ENCODE measurements around the gene KCNJ8. TPM values are rescaled to one million over a fixed set of nuclear protein-coding genes. Genes with fewer than 3 reads are reported as not detected.

The KCNJ8 gene
- 10 to 100 TPM; 17.3 to 28.8 (median 25.2) TPM for total RNA-seq
- polyA plus RNA-seq = 10 to 100 TPM in 1 of 2 donors, 1 to 10 TPM in 1; 7.9 to 19.4 TPM

DNA sequence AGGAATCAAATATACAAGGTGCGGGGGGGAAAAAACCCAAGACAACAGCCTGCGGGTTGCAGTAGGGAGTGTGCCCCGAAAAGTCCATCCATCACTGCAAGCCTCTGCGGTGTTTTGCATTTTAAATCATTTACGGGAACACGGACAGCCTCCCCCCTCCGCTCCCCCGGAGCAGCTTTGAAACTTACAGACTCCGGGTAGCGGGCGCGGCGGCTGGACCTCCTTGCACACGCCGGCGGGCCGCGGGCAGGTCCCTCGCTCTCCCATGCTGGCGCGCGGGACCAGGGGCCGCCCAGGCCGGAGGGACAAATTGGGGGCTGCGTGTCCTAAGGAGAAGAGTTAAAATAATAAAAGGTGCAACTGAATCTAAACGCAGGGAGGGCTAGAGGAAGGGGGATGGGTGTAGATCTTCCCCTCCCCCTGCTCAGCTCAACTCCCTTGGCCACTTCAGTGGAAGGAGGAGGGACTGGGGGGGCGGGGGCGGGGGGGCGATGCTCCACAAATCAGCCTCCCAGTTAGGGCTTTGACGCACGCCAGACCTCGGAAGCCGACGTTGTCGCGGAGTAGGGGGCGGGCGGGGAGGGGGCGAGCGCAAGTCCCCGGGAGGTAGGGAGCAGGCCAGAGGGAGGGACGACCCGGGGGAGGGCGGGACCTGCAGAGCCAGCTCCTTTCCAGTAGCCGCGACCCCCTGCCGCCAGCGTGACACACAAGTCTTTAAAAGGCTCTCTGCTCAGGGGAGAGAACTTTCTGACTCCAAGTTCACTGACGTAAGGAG is at the start of gene KCNJ8:
Gene KCNJ8, minus strand, starts transcription at position 349 of the 775 bp plus-strand sequence. CDS start 1,090 bp downstream, outside the sequence.
- Histone ChIP-seq H3K27me3 (no peaks in the 10 kb centered on the region), H3K27ac (peak within 1 kb of the TSS; percentile 70 to 94 (median 82)), H3K4me1 (peaks cover 0 to 34% (median 18%) of the 10 kb centered on the region in 3 donors), H3K36me3 (no peaks in the 10 kb centered on the region), H3K4me3 (peak within 1 kb of the TSS; percentile 33 to 68 (median 44)), H3K9me3 (no peaks in the 10 kb centered on the region)
- TF ChIP-seq, protein P1, sequence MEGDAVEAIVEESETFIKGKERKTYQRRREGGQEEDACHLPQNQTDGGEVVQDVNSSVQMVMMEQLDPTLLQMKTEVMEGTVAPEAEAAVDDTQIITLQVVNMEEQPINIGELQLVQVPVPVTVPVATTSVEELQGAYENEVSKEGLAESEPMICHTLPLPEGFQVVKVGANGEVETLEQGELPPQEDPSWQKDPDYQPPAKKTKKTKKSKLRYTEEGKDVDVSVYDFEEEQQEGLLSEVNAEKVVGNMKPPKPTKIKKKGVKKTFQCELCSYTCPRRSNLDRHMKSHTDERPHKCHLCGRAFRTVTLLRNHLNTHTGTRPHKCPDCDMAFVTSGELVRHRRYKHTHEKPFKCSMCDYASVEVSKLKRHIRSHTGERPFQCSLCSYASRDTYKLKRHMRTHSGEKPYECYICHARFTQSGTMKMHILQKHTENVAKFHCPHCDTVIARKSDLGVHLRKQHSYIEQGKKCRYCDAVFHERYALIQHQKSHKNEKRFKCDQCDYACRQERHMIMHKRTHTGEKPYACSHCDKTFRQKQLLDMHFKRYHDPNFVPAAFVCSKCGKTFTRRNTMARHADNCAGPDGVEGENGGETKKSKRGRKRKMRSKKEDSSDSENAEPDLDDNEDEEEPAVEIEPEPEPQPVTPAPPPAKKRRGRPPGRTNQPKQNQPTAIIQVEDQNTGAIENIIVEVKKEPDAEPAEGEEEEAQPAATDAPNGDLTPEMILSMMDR (IDR thresholded peaks at IDR 0.05) = no peak
- FAIRE-seq (no peak), DNase-seq (peak; percentile 83 to 94 (median 90)), ATAC-seq (peak; percentile 79 to 84 (median 82))
- intact Hi-C loops (cut with DNase I) = no loop called here
- 0 to 1% methylated on average over 46 to 49 of the region's 49 CpGs for WGBS, 2 donors

DNA sequence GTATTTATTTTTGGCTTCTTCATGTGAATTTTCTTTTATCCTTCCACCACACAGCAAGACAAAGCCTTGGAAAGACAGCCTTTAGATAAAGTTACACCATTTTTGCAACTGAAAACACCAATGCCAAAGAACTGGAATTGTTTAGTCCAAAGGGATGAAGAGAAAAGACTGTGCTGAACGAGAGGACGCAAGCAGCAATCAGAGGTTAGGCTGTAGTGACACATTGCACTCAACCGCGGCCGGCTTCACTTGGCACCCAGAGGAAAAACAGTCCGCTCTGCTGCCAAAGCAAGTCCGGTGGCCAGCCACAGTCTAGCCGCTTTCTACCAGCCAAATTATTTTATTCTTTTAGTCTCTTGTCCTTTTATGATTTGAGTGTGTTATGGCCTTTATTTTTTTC is 49.1 kb upstream of the KCNJ8 start:
- intact Hi-C loops (cut with DNase I) = no loop called here
- Histone ChIP-seq H3K36me3 (no peaks in the 10 kb centered on the region), H3K27me3 (no peaks in the 10 kb centered on the region), H3K27ac (no peak overlapping the region), H3K9me3 (no peaks in the 10 kb centered on the region), H3K4me1 (peaks cover 0 to 20% (median 8%) of the 10 kb centered on the region in 3 donors), H3K4me3 (no peak overlapping the region)
- DNase-seq = no peak
- FAIRE-seq = no peak
- TF ChIP-seq, protein P1 (IDR thresholded peaks at IDR 0.05) = no peak
- no peak for ATAC-seq
- 89 to 92% methylated on average over 8 of the region's 8 CpGs for WGBS, 2 donors

DNA sequence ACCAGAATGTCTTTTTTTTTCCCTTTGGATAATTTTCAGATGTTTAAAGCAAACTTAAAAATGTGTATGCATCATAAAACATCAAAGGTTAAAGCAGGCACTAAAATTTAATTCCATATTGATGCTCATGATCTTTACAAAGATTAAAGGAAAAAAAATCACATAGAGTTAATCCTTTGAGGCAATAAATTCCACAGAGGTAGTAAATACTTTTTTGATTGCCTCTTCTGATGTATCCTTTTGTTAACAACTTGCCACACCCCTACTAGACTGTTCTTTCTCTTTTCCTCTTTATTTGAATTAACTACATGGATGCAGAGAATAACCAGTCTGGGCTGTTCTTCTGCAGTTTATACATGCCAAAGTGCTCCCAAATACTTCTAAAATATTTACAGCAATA is 45.2 kb upstream of the KCNJ8 start:
- FAIRE-seq (peak; percentile 41), ATAC-seq (no peak), DNase-seq (no peak)
- H3K27me3 ChIP-seq = no peaks in the 10 kb centered on the region
- no peak overlapping the region for H3K27ac ChIP-seq
- TF ChIP-seq, protein P1 (IDR thresholded peaks at IDR 0.05) = no peak
- intact Hi-C loops (cut with DNase I) = no loop called here
- H3K36me3 ChIP-seq = no peaks in the 10 kb centered on the region
- no peak overlapping the region for H3K4me3 ChIP-seq
- no peaks in the 10 kb centered on the region for H3K9me3 ChIP-seq
- peaks cover 0 to 6% (median 0%) of the 10 kb centered on the region in 3 donors for H3K4me1 ChIP-seq

DNA sequence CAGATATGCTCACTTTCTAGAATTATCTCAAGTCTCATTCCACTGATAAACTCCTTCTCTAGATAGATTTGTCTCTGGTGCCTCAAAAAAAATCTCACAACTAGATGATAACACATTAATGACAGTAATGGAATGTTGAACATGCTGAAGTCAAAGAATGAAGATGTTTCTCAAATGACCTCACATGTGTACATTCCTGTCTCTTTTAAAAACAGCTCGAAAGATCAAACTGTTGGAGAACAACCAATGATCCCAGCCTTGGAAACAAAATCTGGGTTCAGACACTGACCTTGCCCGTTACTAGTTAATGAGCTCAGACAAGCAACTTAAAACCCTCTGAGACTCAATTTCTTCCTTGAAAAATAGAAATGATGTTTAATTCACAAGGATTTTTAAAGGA is 44.7 kb upstream of the KCNJ8 start:
- TF ChIP-seq, protein P1 (IDR thresholded peaks at IDR 0.05) = no peak
- FAIRE-seq (no peak), ATAC-seq (no peak), DNase-seq (no peak)
- peaks cover 0 to 6% (median 0%) of the 10 kb centered on the region in 3 donors for H3K4me1 ChIP-seq
- no peak overlapping the region for H3K4me3 ChIP-seq
- H3K27me3 ChIP-seq = no peaks in the 10 kb centered on the region
- no peaks in the 10 kb centered on the region for H3K36me3 ChIP-seq
- intact Hi-C loops (cut with DNase I) = no loop called here
- no peaks in the 10 kb centered on the region for H3K9me3 ChIP-seq
- WGBS, 2 donors = 37 to 47% methylated on average over 2 of the region's 2 CpGs
- H3K27ac ChIP-seq = no peak overlapping the region

DNA sequence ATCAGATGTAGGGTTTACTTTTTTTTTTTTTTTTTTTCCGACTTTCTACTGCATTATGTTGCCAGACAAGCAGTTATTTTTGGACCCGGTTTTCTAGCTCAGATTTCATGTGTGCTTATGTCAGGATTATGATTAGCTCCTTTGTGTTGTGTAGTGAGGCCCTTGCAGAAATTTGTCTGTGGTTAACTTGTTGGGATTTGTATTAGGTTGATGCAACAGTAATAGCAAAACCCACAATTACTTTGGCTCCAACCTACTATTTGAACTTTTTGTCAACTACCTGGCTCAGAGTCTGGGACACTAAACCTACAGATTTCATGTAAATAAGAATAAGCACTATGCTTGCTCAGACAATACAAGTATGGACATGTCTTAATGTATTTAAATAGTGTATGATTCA is 44.1 kb upstream of the KCNJ8 start:
- TF ChIP-seq, protein P1 (IDR thresholded peaks at IDR 0.05) = no peak
- DNase-seq (no peak), FAIRE-seq (no peak), ATAC-seq (peak; percentile 54 to 70 (median 58))
- Histone ChIP-seq H3K4me1 (peaks cover 0 to 6% (median 0%) of the 10 kb centered on the region in 3 donors), H3K36me3 (no peaks in the 10 kb centered on the region), H3K4me3 (no peak overlapping the region), H3K27me3 (no peaks in the 10 kb centered on the region), H3K9me3 (no peaks in the 10 kb centered on the region), H3K27ac (no peak overlapping the region)
- WGBS, 2 donors = 23 to 34% methylated on average over 2 of the region's 2 CpGs
- intact Hi-C loops (cut with DNase I) = no loop called here

All from pancreas (tissue), 10 donors.